SHP77 (cell line): ENCODE data around the gene DBI.

ENCODE experiments used
- DNase-seq, 2 experiments: peaks; one replicate each; lab custom pipeline; 2025; lab: John Stamatoyannopoulos, UW

Gene DBI

GRCh38 chr2:119366649-119367471 is at the start of gene DBI, which contains the start of gene C2orf76:
TSS of gene DBI (plus strand) at chr2:119366977. CDS start at chr2:119367052, 75 bp downstream.
TSS of gene C2orf76 (minus strand) at chr2:119366834. CDS start at chr2:119339959, 26,875 bp downstream.
- peak; percentile 88 to 94 for DNase-seq

DNA sequence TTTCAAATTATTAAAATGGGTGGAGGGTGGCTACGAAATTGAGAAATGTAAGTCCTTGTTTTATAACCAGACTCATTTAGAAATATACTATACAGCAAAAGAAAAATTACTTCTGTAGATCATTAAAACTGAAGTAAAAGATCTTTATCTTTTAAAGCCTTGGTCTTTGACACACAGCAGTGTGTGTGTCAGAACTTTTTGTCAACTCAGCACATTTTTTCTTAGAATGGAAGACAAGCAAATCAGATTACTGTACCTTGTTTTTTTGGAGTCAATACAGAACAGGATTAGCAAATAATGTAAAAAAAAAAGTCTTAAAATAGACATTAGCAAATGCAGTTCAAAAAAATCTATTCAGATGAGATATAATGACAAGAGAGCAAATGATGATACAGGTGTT is 49.2 kb upstream of the DBI start:
- DNase-seq, result no peak

DNA sequence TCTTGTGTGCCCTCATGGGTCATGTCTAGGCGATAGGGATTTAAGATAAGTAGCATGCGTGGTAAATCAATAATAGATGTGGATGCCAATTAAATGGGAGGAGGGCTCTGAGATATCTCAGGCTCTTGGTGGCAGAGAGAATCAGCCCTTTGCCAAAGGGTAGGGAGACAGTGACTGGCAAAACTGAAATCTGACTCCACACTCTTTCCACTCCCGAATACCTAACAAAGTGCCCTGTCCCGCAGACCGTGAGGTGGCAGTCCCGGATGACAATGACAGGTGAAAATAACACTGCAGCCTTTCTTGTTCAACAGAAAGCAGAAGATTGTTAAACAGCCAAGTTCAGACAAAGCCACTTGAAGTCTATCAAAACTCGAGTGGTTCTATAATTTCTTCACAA is 47.2 kb upstream of the DBI start:
- DNase-seq, result no peak

DNA sequence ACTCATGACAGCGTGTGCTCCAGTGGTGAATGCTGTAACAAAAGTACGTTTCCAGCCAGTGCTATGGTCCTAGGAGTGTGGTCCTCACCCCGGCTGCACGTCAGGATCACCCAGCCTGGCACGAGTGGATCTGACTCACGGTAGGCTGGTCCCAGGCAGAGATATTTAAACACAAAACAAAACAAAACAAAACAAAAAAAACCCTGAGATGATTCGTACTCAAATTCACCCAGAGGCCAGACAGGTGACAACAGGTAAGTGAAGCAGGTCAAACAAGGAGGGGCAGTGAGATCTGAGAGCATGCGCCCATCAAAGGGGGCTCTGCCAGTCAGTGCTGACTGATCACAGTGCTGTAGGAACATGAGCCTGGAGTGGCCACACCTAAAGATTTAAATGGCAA is 43.3 kb upstream of the DBI start:
- no peak for DNase-seq

- no peak for DNase-seq
Measured at GRCh38 chr2:119324685-119325270, 42.0 kb upstream of the DBI start.

GRCh38 chr2:119326938-119327337 is 39.8 kb upstream of the DBI start:
- no peak for DNase-seq

DNA sequence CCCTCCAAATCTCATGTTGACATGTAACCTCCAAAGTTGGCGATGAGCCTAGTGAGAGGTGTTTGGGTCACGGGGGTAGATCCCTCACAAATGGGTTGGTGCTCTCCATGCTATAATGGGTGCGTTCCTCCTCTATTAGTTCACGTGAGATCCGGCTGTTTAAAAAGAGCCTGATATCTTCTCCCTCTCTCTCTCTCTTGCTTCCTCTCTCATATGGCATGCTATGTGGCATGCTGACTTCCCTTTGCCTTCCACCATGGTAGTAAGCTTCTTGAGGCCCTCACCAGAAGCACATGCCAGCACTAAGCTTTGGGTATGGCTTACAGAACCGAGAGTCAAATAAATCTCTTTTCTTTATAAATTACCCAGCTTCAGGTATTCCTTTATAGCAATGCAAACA is 39.3 kb upstream of the DBI start:
- no peak for DNase-seq

- DNase-seq, result no peak
Measured at GRCh38 chr2:119332953-119333352, 33.8 kb upstream of the DBI start.

GRCh38 chr2:119333360-119333759 is 33.4 kb upstream of the DBI start:
- no peak for DNase-seq

DNA sequence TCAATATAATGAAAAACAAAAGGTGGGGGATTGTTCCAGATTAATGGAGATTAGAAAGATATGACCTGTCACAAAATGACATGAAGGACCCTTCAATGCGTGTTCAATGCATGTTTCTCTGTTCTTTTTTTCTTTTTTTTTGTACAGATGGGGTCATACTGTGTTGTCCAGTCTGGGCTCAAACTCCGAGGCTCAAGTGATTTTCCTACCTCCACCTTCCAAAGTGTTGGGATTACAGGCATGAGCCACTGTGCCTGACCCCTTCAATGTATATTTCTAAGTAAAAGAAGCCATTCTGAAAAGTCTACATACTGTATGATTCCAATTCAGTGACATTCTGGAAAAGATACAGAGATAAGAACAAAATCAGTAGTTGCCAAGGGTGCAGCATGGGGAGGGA is 32.9 kb upstream of the DBI start:
- no peak for DNase-seq

- no peak for DNase-seq
Measured at GRCh38 chr2:119337749-119338148, 29.0 kb upstream of the DBI start.

DNA sequence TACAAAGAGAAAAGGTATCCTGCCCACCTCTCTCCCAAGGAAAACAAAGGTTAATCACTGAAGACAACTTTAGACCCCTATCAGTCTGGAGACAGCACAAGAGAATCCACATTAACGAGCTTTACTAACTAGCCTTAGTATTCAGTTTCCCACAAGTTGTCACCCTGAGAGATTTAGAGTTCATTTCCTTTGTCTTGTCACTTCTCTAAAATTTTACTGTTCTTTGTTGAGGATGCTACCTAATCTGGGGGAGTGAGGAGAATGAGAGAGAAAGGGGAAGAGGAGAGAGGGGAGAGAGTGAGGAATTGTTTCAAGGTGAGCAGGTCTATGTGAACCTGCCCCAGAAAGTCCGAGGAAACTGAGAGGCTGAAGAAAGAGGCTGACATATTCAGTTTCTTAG is 28.5 kb upstream of the DBI start:
- no peak for DNase-seq

- DNase-seq, result no peak
Measured at GRCh38 chr2:119338826-119339561, 27.8 kb upstream of the DBI start.

GRCh38 chr2:119339562-119339923 is 27.2 kb upstream of the DBI start:
- no peak for DNase-seq

DNA sequence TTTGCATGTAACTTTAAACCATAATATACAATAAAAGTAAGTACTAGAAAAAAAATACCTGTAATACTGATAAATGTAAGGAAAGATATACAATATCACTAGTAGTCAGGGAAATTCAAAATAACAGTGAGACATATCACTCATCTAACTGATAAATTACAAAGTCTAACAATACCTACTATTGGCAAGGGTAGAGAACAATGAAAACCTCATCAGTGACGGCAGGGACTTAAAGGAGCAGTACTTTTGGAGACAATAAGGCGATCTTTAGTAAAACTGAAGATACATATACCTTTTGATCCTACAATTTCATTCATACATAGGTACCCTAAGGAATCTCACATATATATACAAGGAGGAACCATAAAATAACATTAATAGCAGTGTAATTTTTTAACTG is 25.1 kb upstream of the DBI start:
- DNase-seq, result no peak

DNA sequence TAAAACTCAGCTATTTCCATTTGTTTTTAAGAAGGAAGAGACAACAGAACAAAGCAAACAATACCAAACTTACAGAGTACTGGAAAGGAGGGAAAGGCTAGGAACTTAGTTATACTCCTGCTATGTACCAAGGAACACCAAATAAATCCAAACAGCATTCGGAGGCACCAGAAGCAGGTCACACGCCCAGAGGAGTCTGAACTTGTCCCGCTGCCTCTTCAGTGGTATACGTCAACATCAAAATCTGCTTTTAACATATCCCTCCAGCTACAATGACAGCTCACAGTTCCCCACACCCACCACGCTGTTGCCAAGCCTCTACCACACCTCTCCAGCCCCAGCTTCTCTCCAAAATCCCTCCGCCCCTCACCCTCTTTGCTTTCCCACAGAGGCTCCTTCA is 17.5 kb upstream of the DBI start:
- no peak for DNase-seq

DNA sequence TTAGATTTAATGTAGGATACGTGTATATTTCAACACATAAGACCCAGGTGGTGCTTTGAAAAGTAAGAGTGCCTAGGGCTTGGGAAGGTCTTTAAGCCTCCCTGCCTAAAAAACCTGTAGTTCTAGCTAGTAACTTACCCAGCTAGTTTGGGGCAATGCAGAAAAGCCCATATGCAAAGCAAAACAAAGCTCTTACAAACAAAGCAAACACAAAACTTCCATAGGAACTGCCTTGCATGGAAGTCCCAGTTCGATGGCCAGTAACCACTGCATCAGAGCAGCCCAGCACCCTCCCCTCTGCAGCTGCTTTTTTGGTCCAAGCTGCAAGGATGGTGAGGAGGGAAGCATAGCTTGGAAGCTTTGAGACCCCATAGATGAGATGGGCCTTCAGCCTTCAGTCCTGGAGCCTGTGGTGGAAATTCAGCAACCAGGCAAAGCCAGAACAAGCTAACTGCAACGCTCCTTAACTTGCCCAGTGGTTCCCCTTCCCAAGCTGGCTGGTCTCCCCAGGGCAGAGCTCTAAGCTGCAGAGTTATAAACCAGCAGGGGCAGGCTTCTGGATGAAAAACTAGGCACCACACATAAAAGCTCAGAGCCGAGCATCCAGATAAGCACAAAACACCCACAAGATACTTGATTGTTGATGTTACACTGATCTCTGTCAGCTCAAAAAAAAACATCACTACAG is 16.3 kb upstream of the DBI start:
- DNase-seq, result no peak

DNA sequence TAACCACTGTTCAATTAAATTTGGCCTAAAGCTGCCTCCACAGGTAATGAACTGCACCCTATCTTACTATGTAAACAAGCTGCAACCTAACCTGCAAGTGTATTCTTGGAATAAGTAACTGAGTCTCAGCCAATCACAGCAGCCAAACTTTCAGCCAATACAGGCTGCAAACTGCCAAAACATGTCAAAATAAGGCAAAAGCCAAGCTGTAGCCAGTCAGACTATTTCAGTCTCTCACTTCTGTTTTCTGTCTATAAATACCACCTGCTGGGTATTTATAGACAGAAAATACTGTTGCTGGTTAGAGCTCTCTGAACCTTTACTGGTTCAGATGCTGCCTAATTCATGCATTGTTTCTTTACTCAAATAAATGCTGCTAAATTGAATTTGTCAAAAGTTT is 14.4 kb upstream of the DBI start:
- no peak for DNase-seq

GRCh38 chr2:119354860-119355259 is 11.9 kb upstream of the DBI start:
- no peak for DNase-seq

- no peak for DNase-seq
Measured at GRCh38 chr2:119359774-119360173, 7.0 kb upstream of the DBI start.

DNA sequence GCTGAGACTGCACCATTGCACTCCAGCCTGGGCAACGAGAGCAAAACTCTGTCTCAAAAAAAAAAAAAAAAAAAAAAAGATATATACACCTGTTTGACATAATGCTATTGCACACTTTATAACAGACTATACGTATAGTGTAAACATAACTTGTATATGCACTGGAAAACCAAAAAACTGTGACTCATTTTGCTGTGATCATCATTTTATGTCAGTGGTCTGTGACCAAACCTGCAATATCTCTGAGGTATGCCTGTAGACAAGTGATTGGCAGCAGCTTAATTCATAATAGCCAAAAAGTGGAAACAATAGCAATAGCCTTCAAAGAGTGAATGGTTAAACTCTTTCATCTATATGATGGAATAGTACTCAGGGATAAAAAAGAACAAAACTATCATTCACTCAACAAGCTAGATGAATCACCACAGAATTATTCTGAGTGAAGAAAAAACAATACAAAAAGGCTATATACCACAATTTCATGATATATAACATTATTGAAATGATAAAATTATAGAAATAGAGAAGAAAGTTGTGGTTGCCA is 6.3 kb upstream of the DBI start:
- no peak for DNase-seq

GRCh38 chr2:119364798-119365197 is 2.0 kb upstream of the DBI start:
- no peak for DNase-seq
